C4-2B (cell line): ENCODE data around the gene ZNF614.
"Not testable (repeated sequence)": the region's sequence is repeated elsewhere in the genome, so short reads cannot be mapped to it uniquely, and the experiment has no call there.

Experiments used
- H3K27ac ChIP-seq: fragments of 450-650 bp; 2 replicates; pipeline ENCODE4 v1.5.1; 2017
- ZFX ChIP-seq: fragments of 450-650 bp; IDR thresholded peaks from 2 replicates; pipeline ENCODE4 v1.6.1; 2017
- TF ChIP-seq, protein P1 (sequence below): fragments of 450-650 bp; conservative IDR thresholded peaks from 2 replicates; pipeline ENCODE4 v1.5.1; 2017; ENCODE audit warnings: mild to moderate bottlenecking

The ZNF614 gene

DNA sequence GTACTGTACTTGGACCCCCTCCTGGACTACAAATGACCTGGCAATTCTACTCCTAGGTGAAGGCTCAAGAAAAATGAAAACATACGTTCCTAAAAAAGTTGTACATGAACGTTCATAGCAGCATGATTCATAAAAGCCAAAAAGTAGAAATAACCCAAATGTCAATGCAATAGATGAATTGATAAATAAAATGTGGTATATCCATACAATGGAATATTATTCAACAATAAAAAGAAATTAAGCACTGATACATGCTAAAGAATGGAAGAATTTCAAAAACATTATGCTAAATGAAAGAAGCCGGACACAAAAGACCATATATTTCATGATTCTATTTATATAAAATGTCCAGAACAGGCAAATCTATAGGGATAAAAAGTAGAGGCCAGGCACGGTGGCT is 11.0 kb upstream of the ZNF614 start:
- no peak for TF ChIP-seq ZFX
- TF ChIP-seq, protein P1, sequence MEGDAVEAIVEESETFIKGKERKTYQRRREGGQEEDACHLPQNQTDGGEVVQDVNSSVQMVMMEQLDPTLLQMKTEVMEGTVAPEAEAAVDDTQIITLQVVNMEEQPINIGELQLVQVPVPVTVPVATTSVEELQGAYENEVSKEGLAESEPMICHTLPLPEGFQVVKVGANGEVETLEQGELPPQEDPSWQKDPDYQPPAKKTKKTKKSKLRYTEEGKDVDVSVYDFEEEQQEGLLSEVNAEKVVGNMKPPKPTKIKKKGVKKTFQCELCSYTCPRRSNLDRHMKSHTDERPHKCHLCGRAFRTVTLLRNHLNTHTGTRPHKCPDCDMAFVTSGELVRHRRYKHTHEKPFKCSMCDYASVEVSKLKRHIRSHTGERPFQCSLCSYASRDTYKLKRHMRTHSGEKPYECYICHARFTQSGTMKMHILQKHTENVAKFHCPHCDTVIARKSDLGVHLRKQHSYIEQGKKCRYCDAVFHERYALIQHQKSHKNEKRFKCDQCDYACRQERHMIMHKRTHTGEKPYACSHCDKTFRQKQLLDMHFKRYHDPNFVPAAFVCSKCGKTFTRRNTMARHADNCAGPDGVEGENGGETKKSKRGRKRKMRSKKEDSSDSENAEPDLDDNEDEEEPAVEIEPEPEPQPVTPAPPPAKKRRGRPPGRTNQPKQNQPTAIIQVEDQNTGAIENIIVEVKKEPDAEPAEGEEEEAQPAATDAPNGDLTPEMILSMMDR = no peak
- no peak overlapping the region for H3K27ac ChIP-seq

DNA sequence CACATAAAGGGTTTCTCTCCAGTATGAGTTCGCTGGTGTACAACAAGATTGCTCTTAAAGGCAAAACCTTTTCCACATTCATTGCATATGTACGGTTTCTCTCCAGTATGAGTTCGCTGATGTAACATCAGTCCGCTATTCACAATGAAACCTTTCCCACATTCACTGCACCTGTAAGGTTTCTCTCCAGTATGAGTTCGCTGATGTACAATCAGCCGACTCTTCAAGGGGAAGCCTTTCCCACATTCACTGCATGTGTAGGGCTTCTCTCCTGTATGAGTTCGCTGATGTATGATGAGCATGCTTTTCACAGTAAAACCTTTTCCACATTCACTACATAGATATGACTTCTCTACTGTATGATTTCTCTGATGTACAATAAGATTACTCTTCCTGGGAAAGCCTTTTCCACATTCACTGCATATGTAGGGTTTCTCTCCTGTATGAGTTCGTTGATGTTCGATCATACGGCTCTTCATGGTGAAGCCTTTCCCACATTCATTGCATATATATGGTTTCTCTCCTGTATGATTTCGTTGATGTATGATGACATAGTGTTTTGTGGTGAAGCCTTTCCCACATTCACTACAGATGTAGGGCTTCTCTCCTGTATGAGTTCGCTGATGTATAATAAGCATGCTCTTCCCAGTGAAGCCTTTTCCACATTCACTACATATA is 6.0 kb upstream of the ZNF614 start:
- TF ChIP-seq ZFX = no peak
- TF ChIP-seq, protein P1 = no peak

DNA sequence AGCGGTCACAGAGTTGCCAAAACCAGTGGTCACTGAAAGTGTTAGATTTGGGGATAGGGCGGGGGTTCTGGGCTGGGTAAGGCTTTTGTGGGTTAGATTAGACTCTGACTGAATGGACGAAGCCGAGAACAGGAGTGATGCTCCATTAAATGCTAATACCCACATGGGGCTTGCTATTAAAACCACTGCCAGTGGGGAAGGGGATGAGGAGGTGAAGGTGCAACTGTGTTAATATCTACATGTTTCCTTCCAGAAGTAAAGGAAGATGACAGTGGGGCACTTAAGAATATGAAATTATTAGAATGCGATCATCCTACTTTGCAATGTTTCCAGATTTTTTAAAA is 573 bp upstream of the ZNF614 start:
- peak overlapping the region; percentile 77 for H3K27ac ChIP-seq

More for the DNA sequence above, 6.0 kb upstream of the ZNF614 start:
- H3K27ac ChIP-seq = no peak overlapping the region

DNA sequence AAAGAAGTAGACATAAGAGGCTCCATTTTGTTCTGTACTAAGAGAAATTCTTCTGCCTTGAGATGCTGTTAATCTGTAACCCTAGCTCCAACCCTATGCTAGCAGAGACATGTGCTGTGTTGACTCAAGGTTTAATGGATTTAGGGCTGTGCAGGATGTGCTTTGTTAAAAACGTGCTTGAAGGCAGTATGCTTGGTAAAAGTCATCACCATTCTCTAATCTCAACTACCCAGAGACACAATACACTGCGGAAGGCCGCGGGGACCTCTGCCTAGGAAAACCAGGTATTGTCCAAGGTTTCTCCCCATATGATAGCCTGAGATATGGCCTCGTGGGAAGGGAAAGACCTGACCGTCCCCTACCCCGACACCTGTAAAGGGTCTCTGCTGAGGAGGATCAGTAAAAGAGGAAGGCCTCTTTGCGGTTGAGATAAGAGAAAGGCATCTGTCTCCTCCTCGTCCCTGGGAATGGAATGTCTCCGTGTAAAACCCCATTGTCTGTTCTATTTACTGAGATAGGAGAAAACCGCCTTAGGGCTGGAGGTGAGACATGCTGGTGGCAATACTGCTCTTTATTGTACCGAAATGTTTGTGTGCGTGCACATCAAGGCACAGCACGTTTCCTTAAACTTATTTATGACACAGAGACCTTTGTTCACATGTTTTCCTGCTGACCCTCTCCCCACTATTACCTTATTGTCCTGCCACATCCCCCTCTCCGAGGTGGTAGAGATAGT is 1.8 kb downstream of the ZNF614 start:
- not testable (repeated sequence) for H3K27ac ChIP-seq

More for the DNA sequence above, 573 bp upstream of the ZNF614 start:
- TF ChIP-seq, protein P1 = no peak
- TF ChIP-seq ZFX = no peak

DNA sequence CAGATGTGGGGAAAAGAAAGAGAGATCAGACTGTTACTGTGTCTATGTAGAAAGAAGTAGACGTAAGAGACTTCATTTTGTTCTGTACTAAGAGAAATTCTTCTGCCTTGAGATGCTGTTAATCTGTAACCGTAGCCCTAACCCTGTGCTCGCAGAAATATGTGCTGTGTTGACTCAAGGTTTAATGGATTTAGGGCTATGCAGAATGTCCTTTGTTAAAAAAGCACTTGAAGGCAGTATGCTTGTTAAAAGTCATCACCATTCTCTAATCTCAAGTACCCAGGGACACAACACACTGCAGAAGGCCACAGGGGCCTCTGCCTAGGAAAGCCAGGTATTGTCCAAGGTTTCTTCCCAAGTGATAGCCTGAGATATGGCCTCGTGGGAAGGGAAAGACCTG is 3.7 kb downstream of the ZNF614 start:
- not testable (repeated sequence) for H3K27ac ChIP-seq

DNA sequence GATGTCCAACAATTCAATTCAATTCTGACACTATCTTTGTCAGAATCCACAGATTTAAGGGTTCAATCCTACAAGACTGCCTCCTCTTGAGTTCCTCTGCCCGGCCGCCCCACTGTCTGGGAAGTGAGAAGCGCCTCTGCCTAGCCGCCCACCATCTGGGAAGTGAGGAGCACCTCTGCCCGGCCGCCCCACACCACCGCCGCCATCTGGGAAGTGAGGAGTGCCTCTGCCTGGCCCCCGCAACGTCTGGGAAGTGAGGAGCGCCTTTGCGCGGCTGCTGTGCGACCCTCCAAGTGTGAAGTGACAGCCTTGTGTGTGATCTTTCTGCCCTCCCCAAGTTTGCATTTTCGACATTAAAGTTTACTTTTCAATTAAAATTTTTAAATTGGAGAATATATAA is 6.0 kb downstream of the ZNF614 start:
- no peak for TF ChIP-seq ZFX
- TF ChIP-seq, protein P1 = no peak
- no peak overlapping the region for H3K27ac ChIP-seq

DNA sequence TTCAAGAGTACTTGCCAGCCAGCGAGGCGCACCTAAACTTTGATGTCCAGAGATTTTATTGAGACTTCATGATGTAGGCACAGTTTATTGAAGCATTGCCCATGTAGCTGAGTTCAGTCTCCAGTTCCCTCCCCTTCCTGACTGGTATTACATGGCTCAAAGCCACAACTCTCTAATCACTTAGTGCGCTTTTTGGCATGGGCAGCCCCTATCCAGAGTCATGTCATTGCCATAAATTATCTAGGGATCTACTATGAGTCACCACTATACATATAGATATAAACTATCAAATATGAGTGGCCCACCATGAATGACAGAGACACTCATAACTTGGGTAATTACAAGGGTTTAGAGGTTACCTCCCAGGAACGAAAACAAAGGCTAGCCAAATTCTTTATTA is 7.7 kb downstream of the ZNF614 start:
- TF ChIP-seq ZFX = no peak
- TF ChIP-seq, protein P1 = no peak
- H3K27ac ChIP-seq = no peak overlapping the region

DNA sequence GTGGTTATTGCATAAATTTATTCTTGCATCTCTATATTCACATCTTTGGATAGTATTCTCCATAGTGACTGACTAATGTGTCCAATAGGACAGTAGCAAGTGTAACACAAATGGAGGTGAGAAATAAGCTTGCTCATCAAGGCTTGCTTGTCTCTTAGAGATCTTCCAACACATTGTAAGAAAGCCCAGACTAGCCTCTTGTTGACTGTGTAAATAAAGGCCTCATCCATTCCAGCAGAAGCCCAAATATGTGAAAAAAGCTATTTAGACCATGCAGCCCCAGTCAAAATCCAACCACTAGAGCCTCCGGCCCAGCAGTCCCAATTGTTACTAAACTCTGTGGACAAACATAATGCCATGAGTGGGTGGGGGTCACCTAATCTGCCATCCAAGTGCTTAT is 17.5 kb downstream of the ZNF614 start:
- H3K27ac ChIP-seq = no peak overlapping the region
- no peak for TF ChIP-seq ZFX
- TF ChIP-seq, protein P1 = no peak
